H1 (cell line): ENCODE data around the gene POLR2L. TPM values are rescaled to one million over a fixed set of nuclear protein-coding genes. Genes with fewer than 3 reads are reported as not detected.

Source experiments
- FOSL1 ChIP-seq: IDR thresholded peaks from 2 replicates; pipeline ENCODE4 v1.6.1; 2011; ENCODE audit warnings: mild to moderate bottlenecking, low read depth, low read length, moderate library complexity; ENCODE audit not compliant: insufficient read depth
- POLR2A ChIP-seq, 2 experiments: IDR thresholded peaks; 1 replicate in 1 of 2; 2 replicates in 1 of 2; pipeline ENCODE4 v1.6.1; 2011; ENCODE audit warnings: low read depth in 2 of 2, low read length in 2 of 2, mild to moderate bottlenecking in 2 of 2; ENCODE audit errors: control extremely low read depth in 1 of 2
- RAD21 ChIP-seq, 2 experiments: IDR thresholded peaks in 1 of 2; conservative IDR thresholded peaks in 1 of 2; 2 replicates each; pipeline ENCODE4 v1.6.1; 2011; ENCODE audit warnings: low read depth in 2 of 2, low read length in 2 of 2, improper control_type of control experiment in 1 of 2, inconsistent platforms in 1 of 2, mild to moderate bottlenecking in 1 of 2, moderate library complexity in 1 of 2
- SIRT6 ChIP-seq: IDR thresholded peaks from one replicate; pipeline ENCODE4 v1.7.1; 2012; ENCODE audit warnings: low read length, inconsistent platforms
- SP4 ChIP-seq: IDR thresholded peaks from 2 replicates; pipeline ENCODE4 v1.6.1; 2012; ENCODE audit warnings: low read length, inconsistent platforms
- TAF1 ChIP-seq: IDR thresholded peaks from 2 replicates; pipeline ENCODE4 v1.6.1; 2011; ENCODE audit warnings: mild to moderate bottlenecking, low read depth, low read length
- polyA plus RNA-seq, 7 experiments: library from polyadenylated mRNA; depleted of rRNA in 3 of 7; stranded (reverse) in 5 of 7; unstranded in 2 of 7; fragments of >200 nt in 5 of 7; fragments of 200-250 nt in 2 of 7; gene quantifications; 1 replicate in 5 of 7; 2 replicates in 1 of 7; 4 replicates in 1 of 7; pipeline versions ENCODE4 v1.2.1 to v1.2.3, GENCODE V29; 2011 to 2013; ENCODE audit warnings: missing spikeins in 2 of 7, mixed read lengths in 2 of 7
- total RNA-seq: library from RNA; stranded (reverse); fragmentation: NEBNext Ultra II Directional; extraction: Animal tissue kit (Norgen Biotek cat#: 25700); gene quantifications from 2 replicates; pipeline ENCODE4 v1.2.1, GENCODE V29; 2021

The POLR2L gene
- total and polyA plus RNA-seq, 2 of the 8 experiments (the other 6 are each of a cell fraction or from before 2014, with no cell fraction given), result 140 to 151 TPM

DNA sequence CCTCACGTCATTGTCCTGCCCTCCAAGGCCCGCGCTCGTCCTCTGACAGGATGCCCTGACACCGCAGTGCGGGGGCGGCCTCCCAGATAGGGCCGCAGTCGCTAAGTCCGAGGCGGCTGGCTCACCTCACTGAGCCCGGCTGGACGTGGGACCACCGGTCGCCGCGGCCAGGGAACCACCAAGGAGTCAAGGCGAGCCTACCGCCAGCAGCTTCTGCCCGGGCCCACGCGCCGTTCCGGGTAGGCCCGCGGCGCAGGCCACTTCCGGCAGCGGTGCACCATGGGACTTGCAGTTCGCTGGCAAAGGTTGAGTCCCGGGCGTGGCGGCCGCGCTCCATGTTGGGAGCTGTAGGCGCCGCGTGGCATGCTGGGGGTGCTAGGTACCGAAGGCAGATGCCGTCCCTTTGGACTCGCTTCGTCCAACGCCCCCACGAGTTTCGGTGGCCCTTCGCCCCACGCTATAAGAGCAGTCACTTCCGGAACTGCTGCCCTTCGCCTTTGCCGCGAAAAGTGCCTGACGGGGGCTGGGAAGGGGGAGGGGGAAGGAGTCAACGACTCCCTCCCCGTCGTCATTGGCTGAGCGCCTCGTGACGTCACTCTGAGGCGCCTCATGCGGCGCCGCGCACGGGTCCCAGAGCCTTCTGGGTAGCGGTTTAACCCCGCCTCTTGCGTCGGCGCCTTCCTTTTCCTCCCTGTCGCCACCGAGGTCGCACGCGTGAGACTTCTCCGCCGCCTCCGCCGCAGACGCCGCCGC is 32.9 kb downstream of the POLR2L start, which contains the start of gene RPLP2 (continued):
- TF ChIP-seq SIRT6, result no peak
- peak; percentile 99 for TF ChIP-seq TAF1
- no peak for TF ChIP-seq RAD21 (IDR thresholded peaks at IDR 0.05 in 1 of 2, conservative IDR thresholded peaks at IDR 0.05 in 1 of 2; ENCODE audit: low read depth in 2 of 2, low read length in 2 of 2)
- TF ChIP-seq SP4, result no peak
- TF ChIP-seq POLR2A (IDR thresholded peaks at IDR 0.05; ENCODE audit: control extremely low read depth in 1 of 2, low read depth in 2 of 2, low read length in 2 of 2), result peak in 1 of 2 experiments; percentile 90; a peak in 2 of 3 replicates
- TF ChIP-seq FOSL1, result no peak
